H9 (cell line): ENCODE data around the gene STK24. TPM values are rescaled to one million over a fixed set of nuclear protein-coding genes. Genes with fewer than 3 reads are reported as not detected.

Experiments
- DNase-seq: peaks from one replicate; pipeline ENCODE4 v3.0.0-alpha.2; 2017
- H2AFZ ChIP-seq: one replicate; pipeline ENCODE4 v1.6.1; 2013; ENCODE audit warnings: mild to moderate bottlenecking, low read length, control low read depth, moderate library complexity
- H2AK5ac ChIP-seq: 2 replicates; pipeline ENCODE4 v1.6.1; 2013; ENCODE audit warnings: low read length, control low read depth, mixed read lengths; ENCODE audit not compliant: insufficient read length
- H2BK120ac ChIP-seq: one replicate; pipeline ENCODE4 v1.6.1; 2013; ENCODE audit warnings: low read depth, mild to moderate bottlenecking, low read length, control low read depth, inconsistent platforms; ENCODE audit not compliant: poor library complexity, severe bottlenecking
- H2BK12ac ChIP-seq: 2 replicates; pipeline ENCODE4 v1.6.1; 2013; ENCODE audit warnings: low read length, control low read depth, mixed read lengths, low read depth; ENCODE audit not compliant: insufficient read length
- H2BK15ac ChIP-seq: 2 replicates; pipeline ENCODE4 v1.6.1; 2013; ENCODE audit warnings: low read depth, low read length, control low read depth
- H2BK20ac ChIP-seq: one replicate; pipeline ENCODE4 v1.6.1; 2013; ENCODE audit warnings: low read depth, mild to moderate bottlenecking, low read length, control low read depth, inconsistent platforms; ENCODE audit not compliant: poor library complexity, severe bottlenecking
- H2BK5ac ChIP-seq: 2 replicates; pipeline ENCODE4 v1.6.1; 2013; ENCODE audit warnings: low read length, control low read depth, mixed read lengths; ENCODE audit not compliant: insufficient read length
- H3K14ac ChIP-seq: 2 replicates; pipeline ENCODE4 v1.6.1; 2013; ENCODE audit warnings: low read length, control low read depth; ENCODE audit not compliant: insufficient read depth
- H3K18ac ChIP-seq: 2 replicates; pipeline ENCODE4 v1.6.1; 2013; ENCODE audit warnings: low read depth, mild to moderate bottlenecking, mixed read lengths, low read length, control low read depth; ENCODE audit not compliant: insufficient read length
- H3K23ac ChIP-seq: 2 replicates; pipeline ENCODE4 v1.6.1; 2013; ENCODE audit warnings: low read length, control low read depth, mixed read lengths, low read depth; ENCODE audit not compliant: insufficient read length
- H3K23me2 ChIP-seq: 2 replicates; pipeline ENCODE4 v1.6.1; 2013; ENCODE audit warnings: low read depth, mild to moderate bottlenecking, mixed read lengths, low read length, control low read depth; ENCODE audit not compliant: insufficient read length, poor library complexity, severe bottlenecking
- H3K27ac ChIP-seq: 2 replicates; pipeline ENCODE4 v1.5.1; 2013; ENCODE audit warnings: low read length, control low read depth, mixed read lengths, low read depth; ENCODE audit not compliant: insufficient read length
- H3K27me3 ChIP-seq: 2 replicates; pipeline ENCODE4 v1.6.1; 2013; ENCODE audit warnings: low read length, control low read depth, inconsistent platforms; ENCODE audit not compliant: insufficient read depth
- H3K4ac ChIP-seq: 2 replicates; pipeline ENCODE4 v1.6.1; 2013; ENCODE audit warnings: low read depth, mild to moderate bottlenecking, control low read depth, inconsistent platforms, low read length, moderate library complexity
- H3K4me1 ChIP-seq: 2 replicates; pipeline ENCODE4 v1.6.1; 2013; ENCODE audit warnings: low read length, control low read depth, inconsistent platforms; ENCODE audit not compliant: insufficient read depth
- H3K4me2 ChIP-seq: 2 replicates; pipeline ENCODE4 v1.6.1; 2013; ENCODE audit warnings: low read length, control low read depth, mixed read lengths; ENCODE audit not compliant: insufficient read length, insufficient read depth
- H3K56ac ChIP-seq: 2 replicates; pipeline ENCODE4 v1.6.1; 2013; ENCODE audit warnings: low read depth, mild to moderate bottlenecking, mixed read lengths, low read length, control low read depth; ENCODE audit not compliant: insufficient read length
- H3K79me1 ChIP-seq: 2 replicates; pipeline ENCODE4 v1.6.1; 2013; ENCODE audit warnings: low read depth, mild to moderate bottlenecking, moderate library complexity, low read length, control low read depth, inconsistent platforms; ENCODE audit not compliant: insufficient read depth, poor library complexity, severe bottlenecking
- H3K79me2 ChIP-seq: 2 replicates; pipeline ENCODE4 v1.6.1; 2013; ENCODE audit warnings: low read length, control low read depth, inconsistent platforms; ENCODE audit not compliant: insufficient read depth
- H3K9ac ChIP-seq: 2 replicates; pipeline ENCODE4 v1.6.1; 2013; ENCODE audit warnings: low read length, control low read depth, mixed read lengths; ENCODE audit not compliant: insufficient read length; ENCODE audit errors: extremely low read depth
- H3K9me3 ChIP-seq: one replicate; pipeline ENCODE4 v1.6.1; 2013; ENCODE audit warnings: low read depth, low read length, inconsistent platforms; ENCODE audit not compliant: control insufficient read depth
- H3T11ph ChIP-seq: one replicate; pipeline ENCODE4 v1.6.1; 2013; ENCODE audit warnings: mild to moderate bottlenecking, low read length, control low read depth, inconsistent platforms
- H4K20me1 ChIP-seq: one replicate; pipeline ENCODE4 v1.6.1; 2013; ENCODE audit not compliant: control insufficient read depth, insufficient read length, insufficient read depth
- H4K5ac ChIP-seq: 2 replicates; pipeline ENCODE4 v1.6.1; 2013; ENCODE audit warnings: low read depth, mild to moderate bottlenecking, mixed read lengths, low read length, control low read depth; ENCODE audit not compliant: insufficient read length
- H4K8ac ChIP-seq: replicated peaks from 2 replicates; pipeline ENCODE4 v1.6.1; 2013; ENCODE audit warnings: low read length, control low read depth, mixed read lengths, low read depth; ENCODE audit not compliant: insufficient read length
- H4K91ac ChIP-seq: 2 replicates; pipeline ENCODE4 v1.6.1; 2013; ENCODE audit warnings: low read depth, mild to moderate bottlenecking, moderate library complexity, mixed read lengths, low read length, control low read depth; ENCODE audit not compliant: insufficient read length
- H3K27ac Mint-ChIP-seq, 3 experiments: 2 replicates in 2 of 3; 3 replicates in 1 of 3; pipeline ENCODE4 v1.8.0; 2020 to 2021; ENCODE audit warnings: mixed read lengths in 3 of 3, mild to moderate bottlenecking in 1 of 3, moderate library complexity in 1 of 3
- H3K27me3 Mint-ChIP-seq: 2 replicates; pipeline ENCODE4 v1.8.0; 2021; ENCODE audit warnings: low read depth, mild to moderate bottlenecking, moderate library complexity, mixed read lengths
- H3K36me3 Mint-ChIP-seq, 3 experiments: 2 replicates in 2 of 3; 3 replicates in 1 of 3; pipeline ENCODE4 v1.8.0; 2020 to 2021; ENCODE audit warnings: low read depth in 3 of 3, mixed read lengths in 3 of 3; ENCODE audit not compliant: insufficient read depth in 1 of 3
- H3K4me1 Mint-ChIP-seq, 2 experiments: 2 replicates each; pipeline ENCODE4 v1.8.0; 2020; ENCODE audit warnings: mixed read lengths in 2 of 2
- H3K4me3 Mint-ChIP-seq, 2 experiments: 2 replicates in 1 of 2; 3 replicates in 1 of 2; pipeline ENCODE4 v1.8.0; 2020 to 2021; ENCODE audit warnings: mild to moderate bottlenecking in 2 of 2, mixed read lengths in 2 of 2, moderate library complexity in 1 of 2
- H3K9me3 Mint-ChIP-seq, 2 experiments: 2 replicates in 1 of 2; 3 replicates in 1 of 2; pipeline ENCODE4 v1.8.0; 2020; ENCODE audit warnings: mild to moderate bottlenecking in 2 of 2, mixed read lengths in 2 of 2, moderate library complexity in 1 of 2
- WGBS: extraction: QIAGEN DNeasy Blood & Tissue Kit; methylation state at CpG from one replicate; pipeline ENCODE4 v1.1.7; 2013; ENCODE audit warnings: missing lambda C conversion rate, low lambda C conversion rate, mixed read lengths; ENCODE audit not compliant: insufficient read length; ENCODE audit errors: extremely low coverage; 5-methylcytosine and 5-hydroxymethylcytosine counted together
- total RNA-seq: library from RNA; stranded (reverse); gene quantifications from 2 replicates; pipeline ENCODE4 v1.2.1, GENCODE V29; 2021
- TF ChIP-seq, protein P1 (sequence below): fragments of 200-600 bp; sonication (generic); conservative IDR thresholded peaks from 3 replicates; pipeline ENCODE4 v1.8.0; 2021; ENCODE audit warnings: antibody characterized with exemption, mild to moderate bottlenecking

STK24 gene
- total RNA-seq, 1 experiment from 2014 or later, result 134 TPM

GRCh38 chr13:98549728-98550317 is 27.1 kb downstream of the STK24 start:
- no peaks in the 10 kb centered on the region for H3K27me3 ChIP-seq
- H3K56ac ChIP-seq, result no peak overlapping the region
- DNase-seq, result no peak
- H3K79me1 ChIP-seq, result peaks cover 10% of the 10 kb centered on the region
- no peak overlapping the region for H3K14ac ChIP-seq
- H4K8ac ChIP-seq, result no peak overlapping the region
- no peak overlapping the region for H3K27ac ChIP-seq
- H3K4me2 ChIP-seq, result no peak overlapping the region
- H4K5ac ChIP-seq, result no peak overlapping the region
- H2BK15ac ChIP-seq, result no peak overlapping the region
- H2AFZ ChIP-seq, result no peak overlapping the region
- no peaks in the 10 kb centered on the region; the same call in none of the 2 replicates for H3K4me1 ChIP-seq
- Mint-ChIP-seq H3K27me3 (no peaks in the 10 kb centered on the region), H3K4me1 (peaks cover 33 to 42% of the 10 kb centered on the region in 2 experiments), H3K9me3 (peaks cover 0 to 5% of the 10 kb centered on the region in 2 experiments; a peak in 1 of 5 replicates), H3K36me3 (peaks cover 24 to 41% (median 35%) of the 10 kb centered on the region in 3 experiments), H3K4me3 (no peak overlapping the region), H3K27ac (peak overlapping the region in 1 of 3 experiments; percentile 29; a peak in 2 of 7 replicates)
- no peak overlapping the region for H2AK5ac ChIP-seq
- no peak overlapping the region for H3K4ac ChIP-seq
- H2BK12ac ChIP-seq, result no peak overlapping the region
- TF ChIP-seq, protein P1, sequence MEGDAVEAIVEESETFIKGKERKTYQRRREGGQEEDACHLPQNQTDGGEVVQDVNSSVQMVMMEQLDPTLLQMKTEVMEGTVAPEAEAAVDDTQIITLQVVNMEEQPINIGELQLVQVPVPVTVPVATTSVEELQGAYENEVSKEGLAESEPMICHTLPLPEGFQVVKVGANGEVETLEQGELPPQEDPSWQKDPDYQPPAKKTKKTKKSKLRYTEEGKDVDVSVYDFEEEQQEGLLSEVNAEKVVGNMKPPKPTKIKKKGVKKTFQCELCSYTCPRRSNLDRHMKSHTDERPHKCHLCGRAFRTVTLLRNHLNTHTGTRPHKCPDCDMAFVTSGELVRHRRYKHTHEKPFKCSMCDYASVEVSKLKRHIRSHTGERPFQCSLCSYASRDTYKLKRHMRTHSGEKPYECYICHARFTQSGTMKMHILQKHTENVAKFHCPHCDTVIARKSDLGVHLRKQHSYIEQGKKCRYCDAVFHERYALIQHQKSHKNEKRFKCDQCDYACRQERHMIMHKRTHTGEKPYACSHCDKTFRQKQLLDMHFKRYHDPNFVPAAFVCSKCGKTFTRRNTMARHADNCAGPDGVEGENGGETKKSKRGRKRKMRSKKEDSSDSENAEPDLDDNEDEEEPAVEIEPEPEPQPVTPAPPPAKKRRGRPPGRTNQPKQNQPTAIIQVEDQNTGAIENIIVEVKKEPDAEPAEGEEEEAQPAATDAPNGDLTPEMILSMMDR, result no peak
- H4K20me1 ChIP-seq, result no peaks in the 10 kb centered on the region
- no peak overlapping the region for H3K18ac ChIP-seq
- H3K23ac ChIP-seq, result no peak overlapping the region
- no peak overlapping the region for H3T11ph ChIP-seq
- no peak overlapping the region for H4K91ac ChIP-seq
- no CpG with 5 or more reads among the region's 3 CpGs for WGBS
- no peaks in the 10 kb centered on the region for H3K9me3 ChIP-seq
- no peak overlapping the region for H2BK120ac ChIP-seq
- H2BK20ac ChIP-seq, result no peak overlapping the region
- no peak overlapping the region for H2BK5ac ChIP-seq
- H3K79me2 ChIP-seq, result peaks cover 52% of the 10 kb centered on the region; the same call in 1 of the 2 replicates
- H3K23me2 ChIP-seq, result no peaks in the 10 kb centered on the region
- no peak overlapping the region for H3K9ac ChIP-seq
